Neural cell (in vitro differentiated cells): ENCODE results near the gene PHOX2B. TPM values are rescaled to one million over a fixed set of nuclear protein-coding genes. Genes with fewer than 3 reads are reported as not detected.

Source experiments
- H2AFZ ChIP-seq: fragments of 200-600, 300-800 bp; sonication (generic), shearing (Covaris generic); 2 replicates; pipeline ENCODE4 v1.6.0; 2014; ENCODE audit warnings: low read depth, mild to moderate bottlenecking, antibody characterized with exemption, low read length, moderate library complexity
- H3F3A ChIP-seq: fragments of 200-600 bp; shearing (Covaris generic); 2 replicates; pipeline ENCODE4 v1.6.1; 2016; ENCODE audit warnings: mild to moderate bottlenecking, moderate library complexity, mixed read lengths, antibody characterized with exemption, low read length; ENCODE audit not compliant: insufficient read depth, poor library complexity, severe bottlenecking
- H3K27ac ChIP-seq: fragments of 200-600, 300-800 bp; sonication (generic), shearing (Covaris generic); 2 replicates; pipeline ENCODE4 v1.5.1; 2014; ENCODE audit warnings: mild to moderate bottlenecking, low read length, moderate library complexity
- H3K27me3 ChIP-seq: fragments of 300-800, 200-600 bp; sonication (generic), shearing (Covaris generic); 2 replicates; pipeline ENCODE4 v1.6.0; 2014; ENCODE audit warnings: mild to moderate bottlenecking, low read depth, low read length, moderate library complexity; ENCODE audit not compliant: insufficient read depth
- H3K36me3 ChIP-seq: fragments of 300-800, 200-600 bp; sonication (generic), shearing (Covaris generic); 2 replicates; pipeline ENCODE4 v1.5.1; 2014; ENCODE audit warnings: mild to moderate bottlenecking, antibody characterized with exemption, low read length, moderate library complexity; ENCODE audit not compliant: insufficient read depth
- H3K4me2 ChIP-seq: fragments of 300-800, 200-600 bp; sonication (generic), shearing (Covaris generic); 2 replicates; pipeline ENCODE4 v1.6.0; 2014; ENCODE audit warnings: mild to moderate bottlenecking, low read length
- H3K4me3 ChIP-seq: fragments of 300-800, 200-600 bp; sonication (generic), shearing (Covaris generic); 2 replicates; pipeline ENCODE4 v1.5.1; 2014; ENCODE audit warnings: mild to moderate bottlenecking, low read length, moderate library complexity
- H3K79me2 ChIP-seq: fragments of 200-600 bp; shearing (Covaris generic); replicated peaks from 2 replicates; pipeline ENCODE4 v1.6.0; 2014; ENCODE audit warnings: mild to moderate bottlenecking, low read length, moderate library complexity; ENCODE audit not compliant: insufficient read depth
- H3K9ac ChIP-seq: fragments of 300-800, 200-600 bp; sonication (generic), shearing (Covaris generic); 2 replicates; pipeline ENCODE4 v1.6.1; 2016; ENCODE audit warnings: mild to moderate bottlenecking, low read length, mixed read lengths
- H3K9me2 ChIP-seq: fragments of 200-600 bp; shearing (Covaris generic); 2 replicates; pipeline ENCODE4 v1.6.1; 2016; ENCODE audit warnings: mild to moderate bottlenecking, low read length, mixed read lengths; ENCODE audit not compliant: insufficient read depth
- H3K9me3 ChIP-seq: fragments of 200-600, 300-800 bp; sonication (generic), shearing (Covaris generic); 2 replicates; pipeline ENCODE4 v1.6.1; 2016; ENCODE audit warnings: mild to moderate bottlenecking, mixed run types, low read length, moderate library complexity, mixed read lengths
- H4K20me1 ChIP-seq: fragments of 200-600 bp; shearing (Covaris generic); 2 replicates; pipeline ENCODE4 v1.6.1; 2016; ENCODE audit warnings: mild to moderate bottlenecking, mixed run types; ENCODE audit not compliant: insufficient read depth
- EP300 ChIP-seq: fragments of 450-650 bp; conservative IDR thresholded peaks from 2 replicates; pipeline ENCODE4 v1.6.1; 2014; ENCODE audit warnings: antibody characterized with exemption, mild to moderate bottlenecking, moderate library complexity; ENCODE audit not compliant: poor library complexity, severe bottlenecking
- EZH2 ChIP-seq: fragments of 200-600, 300-800 bp; shearing (Covaris generic), sonication (generic); IDR thresholded peaks from 2 replicates; pipeline ENCODE4 v1.6.1; 2014; ENCODE audit warnings: antibody characterized with exemption, low read length, borderline replicate concordance, mild to moderate bottlenecking; ENCODE audit not compliant: insufficient read depth, poor library complexity, severe bottlenecking
- MXI1 ChIP-seq: fragments of 450-650 bp; conservative IDR thresholded peaks from 2 replicates; pipeline ENCODE4 v1.6.1; 2014; ENCODE audit warnings: antibody characterized with exemption, mild to moderate bottlenecking; ENCODE audit not compliant: poor library complexity, severe bottlenecking
- POLR2AphosphoS5 ChIP-seq: IDR thresholded peaks from 2 replicates; pipeline ENCODE4 v1.6.1; 2012
- RAD21 ChIP-seq: fragments of 450-650 bp; conservative IDR thresholded peaks from 2 replicates; pipeline ENCODE4 v1.6.1; 2014; ENCODE audit warnings: antibody characterized with exemption, mild to moderate bottlenecking, moderate library complexity
- REST ChIP-seq: IDR thresholded peaks from 2 replicates; pipeline ENCODE4 v1.6.1; 2012; ENCODE audit warnings: borderline replicate concordance
- SMC3 ChIP-seq: fragments of 450-650 bp; conservative IDR thresholded peaks from 2 replicates; pipeline ENCODE4 v1.6.1; 2014; ENCODE audit warnings: antibody characterized with exemption, mild to moderate bottlenecking, moderate library complexity; ENCODE audit not compliant: poor library complexity
- TAF1 ChIP-seq: IDR thresholded peaks from 2 replicates; pipeline ENCODE4 v1.6.1; 2012; ENCODE audit warnings: low read depth
- polyA plus RNA-seq: library from polyadenylated mRNA; depleted of rRNA; stranded (reverse); fragments of >200 nt; gene quantifications from 2 replicates; pipeline ENCODE4 v1.2.3, GENCODE V29; 2014
- TF ChIP-seq, protein P1 (sequence below): fragments of 450-650 bp; IDR thresholded peaks from 2 replicates; pipeline ENCODE4 v1.5.1; 2014; ENCODE audit warnings: antibody characterized with exemption, mild to moderate bottlenecking, moderate library complexity; ENCODE audit not compliant: poor library complexity, severe bottlenecking

PHOX2B gene
- polyA plus RNA-seq, 1 donor from 2014 or later = not detected

GRCh38 chr4:41709844-41710481 is 38.6 kb downstream of the PHOX2B start:
- H3K27me3 ChIP-seq = no peaks in the 10 kb centered on the region
- H2AFZ ChIP-seq = no peak overlapping the region
- no peak overlapping the region for H3K9ac ChIP-seq
- H3F3A ChIP-seq = no peaks in the 10 kb centered on the region
- H3K9me2 ChIP-seq = no peaks in the 10 kb centered on the region
- TF ChIP-seq RAD21 (no peak), EZH2 (no peak), REST (no peak), SMC3 (no peak), EP300 (no peak), TAF1 (no peak), POLR2AphosphoS5 (no peak)
- TF ChIP-seq, protein P1, sequence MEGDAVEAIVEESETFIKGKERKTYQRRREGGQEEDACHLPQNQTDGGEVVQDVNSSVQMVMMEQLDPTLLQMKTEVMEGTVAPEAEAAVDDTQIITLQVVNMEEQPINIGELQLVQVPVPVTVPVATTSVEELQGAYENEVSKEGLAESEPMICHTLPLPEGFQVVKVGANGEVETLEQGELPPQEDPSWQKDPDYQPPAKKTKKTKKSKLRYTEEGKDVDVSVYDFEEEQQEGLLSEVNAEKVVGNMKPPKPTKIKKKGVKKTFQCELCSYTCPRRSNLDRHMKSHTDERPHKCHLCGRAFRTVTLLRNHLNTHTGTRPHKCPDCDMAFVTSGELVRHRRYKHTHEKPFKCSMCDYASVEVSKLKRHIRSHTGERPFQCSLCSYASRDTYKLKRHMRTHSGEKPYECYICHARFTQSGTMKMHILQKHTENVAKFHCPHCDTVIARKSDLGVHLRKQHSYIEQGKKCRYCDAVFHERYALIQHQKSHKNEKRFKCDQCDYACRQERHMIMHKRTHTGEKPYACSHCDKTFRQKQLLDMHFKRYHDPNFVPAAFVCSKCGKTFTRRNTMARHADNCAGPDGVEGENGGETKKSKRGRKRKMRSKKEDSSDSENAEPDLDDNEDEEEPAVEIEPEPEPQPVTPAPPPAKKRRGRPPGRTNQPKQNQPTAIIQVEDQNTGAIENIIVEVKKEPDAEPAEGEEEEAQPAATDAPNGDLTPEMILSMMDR = no peak
- H3K4me2 ChIP-seq = no peak overlapping the region
- H4K20me1 ChIP-seq = no peaks in the 10 kb centered on the region
- no peak overlapping the region for H3K4me3 ChIP-seq
- no peak overlapping the region for H3K27ac ChIP-seq
- H3K36me3 ChIP-seq = no peaks in the 10 kb centered on the region
- no peaks in the 10 kb centered on the region for H3K9me3 ChIP-seq
- no peaks in the 10 kb centered on the region for H3K79me2 ChIP-seq

DNA sequence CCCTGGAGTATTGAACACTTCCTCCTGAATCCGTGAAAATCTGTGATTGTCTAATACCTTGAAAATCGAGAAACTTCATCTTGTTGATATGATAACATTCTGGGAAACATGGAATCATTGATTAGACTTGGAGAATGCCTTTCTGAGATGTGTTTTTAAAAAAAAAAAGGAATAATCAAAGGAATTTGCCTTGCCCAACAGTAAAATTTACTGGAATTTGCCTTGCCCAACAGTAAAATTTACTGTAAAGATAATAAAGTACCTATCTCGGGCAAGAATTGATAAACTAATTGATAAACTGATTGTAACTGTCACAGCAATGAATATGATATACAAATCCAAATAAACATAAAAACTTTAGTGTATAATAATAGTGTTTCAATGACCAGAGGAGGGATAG is 44.7 kb downstream of the PHOX2B start:
- H3K27ac ChIP-seq = no peak overlapping the region
- no peak overlapping the region for H3K4me3 ChIP-seq
- no peak overlapping the region for H3K4me2 ChIP-seq
- H2AFZ ChIP-seq = no peak overlapping the region
- no peaks in the 10 kb centered on the region for H3K27me3 ChIP-seq
- H4K20me1 ChIP-seq = no peaks in the 10 kb centered on the region
- H3F3A ChIP-seq = no peaks in the 10 kb centered on the region
- H3K9me2 ChIP-seq = no peaks in the 10 kb centered on the region
- H3K79me2 ChIP-seq = no peaks in the 10 kb centered on the region
- no peak overlapping the region for H3K9ac ChIP-seq
- H3K9me3 ChIP-seq = no peaks in the 10 kb centered on the region
- TF ChIP-seq REST (no peak), EP300 (no peak), RAD21 (no peak), POLR2AphosphoS5 (no peak), TAF1 (no peak), SMC3 (no peak), EZH2 (no peak), MXI1 (no peak)
- TF ChIP-seq, protein P1 = no peak
- H3K36me3 ChIP-seq = no peaks in the 10 kb centered on the region
